Nucleus accumbens (tissue), 56 donors: ENCODE data around the gene PARVG.
A peak's percentile ranks its signal among the peaks of the same experiment; 100 is the strongest.

Experiments
- DNase-seq, 56 donors: peaks; one replicate each; lab custom pipeline; 2025; lab: John Stamatoyannopoulos, UW

PARVG gene

DNA sequence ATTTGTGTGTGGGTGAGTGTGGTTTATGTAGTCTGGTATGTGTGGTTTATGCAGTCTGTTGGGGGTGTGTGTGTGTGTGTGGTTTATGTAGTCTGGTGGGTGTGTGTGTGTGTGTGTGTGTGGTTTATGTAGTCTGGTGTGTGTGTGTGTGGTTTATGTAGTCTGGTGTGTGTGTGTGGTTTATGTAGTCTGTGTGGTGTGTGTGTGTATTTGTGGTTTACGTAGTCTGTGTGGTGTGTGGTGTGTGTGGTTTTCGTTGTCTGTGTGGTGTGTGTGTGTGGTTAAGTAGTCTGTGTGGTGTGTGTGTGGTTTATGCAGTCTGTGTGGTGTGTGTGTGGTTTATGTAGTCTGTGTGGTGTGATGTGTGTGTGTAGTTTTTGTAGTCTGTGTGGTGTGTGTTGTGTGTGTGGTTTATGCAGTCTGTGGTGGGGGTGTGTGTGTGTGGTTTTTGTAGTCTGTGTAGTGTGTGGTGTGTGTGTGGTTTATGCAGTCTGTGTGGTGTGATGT is 26.2 kb upstream of the PARVG start:
- no peak for DNase-seq

DNA sequence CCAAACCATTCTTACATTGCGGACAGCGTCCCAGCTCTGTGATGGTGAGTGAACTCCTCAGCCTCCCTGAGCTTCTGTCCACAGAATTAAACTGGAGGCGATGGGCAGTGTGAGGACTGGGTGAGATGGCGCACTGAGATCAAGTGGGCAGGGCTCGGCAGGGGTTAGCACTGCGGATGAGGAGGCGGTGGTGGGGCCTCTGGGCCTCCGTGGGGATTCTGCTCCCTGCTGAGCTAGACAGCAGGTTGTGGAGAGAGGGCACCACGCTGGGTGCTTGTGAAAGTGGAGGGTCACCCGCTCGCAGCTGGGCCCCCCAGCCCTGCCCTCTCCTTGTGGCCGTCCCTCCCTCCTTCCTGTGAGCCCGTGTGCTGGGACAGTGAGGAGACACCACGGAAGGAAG is 25.6 kb upstream of the PARVG start:
- DNase-seq: no peak

DNA sequence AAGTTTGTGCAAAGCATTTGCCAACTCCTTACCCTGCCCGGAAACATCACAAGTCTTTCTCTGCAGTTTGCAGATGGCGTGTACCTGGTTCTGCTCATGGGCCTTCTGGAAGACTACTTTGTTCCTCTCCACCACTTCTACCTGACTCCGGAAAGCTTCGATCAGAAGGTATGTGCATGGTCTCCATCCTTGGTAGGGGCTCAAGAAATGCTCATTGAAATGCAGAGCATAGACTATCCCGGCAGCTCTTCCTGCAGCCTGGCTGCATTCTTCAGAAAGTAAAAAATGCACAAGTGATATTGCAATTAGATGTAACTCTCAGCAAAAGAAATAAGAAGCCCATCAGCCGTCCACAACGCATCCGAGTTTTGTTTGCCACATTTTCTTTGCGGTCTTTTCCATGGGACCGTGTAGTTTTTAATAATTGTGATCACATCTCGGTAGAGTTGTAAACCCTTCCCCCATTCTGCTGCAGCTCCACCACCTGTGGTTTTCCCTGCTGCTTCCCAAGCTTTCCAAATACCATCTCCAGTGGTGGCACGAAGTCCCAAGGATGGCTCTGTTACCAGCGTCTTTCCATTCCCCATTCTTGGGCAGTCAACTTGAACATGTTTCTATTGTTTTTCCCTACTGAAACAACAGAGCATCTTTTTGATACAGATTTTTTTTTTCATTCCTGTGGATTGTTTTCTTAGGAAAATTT is 22.7 kb upstream of the PARVG start:
- no peak for DNase-seq

DNA sequence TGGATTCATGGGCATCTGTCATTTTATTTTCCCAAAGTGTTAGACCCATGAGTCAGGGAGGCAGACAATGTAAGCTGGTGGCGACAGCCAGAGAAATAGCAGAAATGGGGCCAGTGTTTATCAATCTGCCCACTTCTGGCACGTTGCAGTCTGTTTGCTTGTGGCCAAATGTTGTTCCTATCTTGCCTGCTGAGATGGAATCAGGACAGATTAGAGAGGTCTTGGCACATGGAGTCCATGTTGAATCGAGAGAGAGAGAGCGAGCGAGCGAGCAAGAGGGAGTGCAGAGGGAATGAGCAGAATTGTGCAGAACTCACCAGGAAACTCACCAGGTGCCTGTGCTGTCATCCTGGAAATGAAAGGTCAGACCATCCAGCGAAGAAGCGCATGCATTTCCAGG is 21.9 kb upstream of the PARVG start:
- no peak for DNase-seq

DNA sequence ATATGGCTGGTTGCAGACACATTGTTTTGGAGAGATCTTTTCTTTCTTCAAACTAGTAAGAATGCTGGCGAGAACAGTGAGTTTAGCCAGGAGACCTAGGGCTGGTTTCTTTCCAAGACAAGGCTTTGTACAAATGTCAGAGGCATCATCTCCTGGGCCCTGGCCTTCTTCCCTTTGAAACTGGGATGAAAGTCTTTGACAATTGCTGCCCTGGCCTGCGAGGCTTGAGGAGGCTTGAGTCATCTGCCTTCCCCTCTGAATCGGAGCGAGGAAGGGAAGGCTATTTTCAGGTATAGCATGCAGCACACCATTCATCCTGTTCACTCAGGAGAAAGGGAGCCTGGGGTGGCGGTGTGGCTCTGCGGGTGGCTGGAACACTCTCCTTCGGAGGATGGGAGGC is 21.5 kb upstream of the PARVG start:
- DNase-seq: peak in 1 of 56 donors; percentile 9

DNA sequence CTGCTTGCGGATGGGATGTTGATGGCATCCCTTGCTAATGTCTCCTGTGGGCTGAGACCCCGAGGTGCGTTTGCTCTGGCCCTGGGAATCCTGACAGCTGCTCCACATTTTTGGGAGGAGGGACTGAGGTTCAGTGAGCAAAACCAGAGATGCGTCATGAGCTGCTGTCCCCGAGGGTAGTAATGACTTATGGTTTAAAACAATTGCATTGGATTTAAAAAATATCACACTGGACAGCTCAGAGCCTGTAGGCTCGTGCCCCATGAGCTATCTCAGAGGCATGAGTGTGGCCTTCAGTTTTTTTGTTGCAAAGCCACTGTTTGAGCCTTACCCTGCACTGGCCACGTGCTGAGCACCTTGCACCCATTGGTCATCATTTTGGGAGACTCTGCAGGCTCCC is 20.9 kb upstream of the PARVG start:
- no peak for DNase-seq

DNA sequence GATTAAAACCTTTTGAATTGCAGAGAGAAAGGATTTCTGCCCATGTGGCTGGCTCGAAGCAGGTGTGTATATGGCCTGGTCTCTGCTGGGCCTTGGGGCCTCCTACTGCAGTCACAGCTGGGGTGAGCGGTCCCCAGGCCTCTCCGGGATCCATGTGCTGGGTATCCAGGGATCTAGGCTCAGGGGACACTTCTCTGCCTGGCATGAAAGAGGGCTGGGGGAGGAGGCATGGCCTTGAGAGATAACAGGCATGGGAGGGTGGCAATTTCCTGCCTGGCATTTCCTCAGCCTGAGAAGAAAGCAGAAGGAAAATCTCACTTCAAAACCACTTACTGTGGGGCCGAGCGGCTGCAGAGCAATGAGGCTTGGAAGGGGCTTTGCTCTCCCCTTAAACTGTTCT is 20.3 kb upstream of the PARVG start:
- DNase-seq: no peak

DNA sequence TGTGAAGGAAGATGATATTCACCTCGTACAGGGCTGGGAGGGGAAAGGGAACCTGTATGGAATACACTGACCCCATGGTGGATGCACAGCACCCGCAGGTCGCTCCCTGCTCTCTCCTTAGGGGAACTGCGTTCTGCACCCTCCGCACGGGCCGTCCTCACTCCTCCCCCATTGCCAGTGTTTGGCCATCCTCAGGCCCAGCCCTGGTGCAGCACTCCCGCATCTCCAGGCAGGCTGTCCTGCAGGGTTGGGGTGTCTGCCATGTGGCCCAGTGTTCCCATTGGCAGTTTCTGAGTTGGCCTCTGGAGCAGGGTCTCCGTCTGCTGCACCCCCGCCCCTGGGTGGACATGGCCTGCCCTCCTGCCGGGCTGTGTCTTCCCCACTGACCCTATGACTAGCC is 19.1 kb upstream of the PARVG start:
- no peak for DNase-seq

DNA sequence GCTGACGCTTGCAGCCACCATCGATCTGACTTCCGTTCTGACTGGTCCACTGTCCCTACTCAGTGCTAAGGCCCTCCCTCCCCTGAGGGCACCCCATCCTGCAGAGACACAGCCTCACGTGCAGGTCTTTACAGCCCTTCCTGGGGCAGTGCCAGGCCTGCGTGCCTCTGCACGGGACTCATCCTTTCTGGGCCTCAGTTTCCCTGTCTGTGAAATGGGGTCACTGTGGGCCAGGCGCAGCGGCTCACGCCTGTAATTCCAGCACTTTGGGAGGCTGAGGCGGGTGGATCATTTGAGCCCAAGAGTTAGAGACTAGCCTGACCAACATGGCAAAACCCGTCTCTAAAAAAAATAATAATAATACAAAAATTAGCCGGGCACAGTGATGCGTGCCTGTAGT is 17.8 kb upstream of the PARVG start:
- no peak for DNase-seq

DNA sequence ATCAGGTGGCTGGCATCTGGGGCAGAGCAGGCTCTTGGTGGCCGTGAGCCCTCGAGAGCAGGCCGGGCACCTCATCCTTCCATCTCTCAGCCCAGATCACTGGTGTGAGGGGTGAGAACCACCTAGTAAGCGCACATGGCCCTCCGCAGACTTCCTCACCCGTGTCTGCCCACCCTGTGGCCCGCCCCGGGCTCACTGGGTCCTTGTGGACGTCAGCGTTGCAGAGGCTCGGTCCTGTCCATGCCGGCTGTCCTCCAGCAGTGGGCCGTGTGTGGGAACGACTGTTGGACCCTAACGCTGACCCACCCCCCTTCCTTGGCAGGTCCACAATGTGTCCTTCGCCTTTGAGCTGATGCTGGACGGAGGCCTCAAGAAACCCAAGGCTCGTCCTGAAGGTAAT is 17.2 kb upstream of the PARVG start:
- no peak for DNase-seq

DNA sequence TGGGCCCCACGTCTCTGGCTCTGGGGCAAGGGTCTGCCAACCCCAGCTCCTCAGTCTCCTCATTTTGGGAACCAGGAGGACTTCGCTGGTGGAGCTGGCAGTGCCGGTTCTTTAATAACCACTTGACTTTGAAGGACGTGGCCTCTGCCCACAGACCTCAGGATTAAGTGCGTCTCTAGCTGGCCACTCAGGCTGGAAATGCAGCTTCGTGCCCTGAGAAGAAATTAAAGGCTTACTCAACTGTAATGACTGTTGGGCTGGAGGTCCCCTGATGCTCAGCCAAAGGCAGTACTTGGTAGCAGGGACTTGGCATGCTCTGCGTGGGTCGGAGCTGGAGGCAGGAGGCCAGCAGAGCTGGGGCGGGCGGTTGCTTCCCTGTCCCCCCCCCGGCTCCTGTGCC is 16.7 kb upstream of the PARVG start:
- DNase-seq: peak in 1 of 56 donors; percentile 22

DNA sequence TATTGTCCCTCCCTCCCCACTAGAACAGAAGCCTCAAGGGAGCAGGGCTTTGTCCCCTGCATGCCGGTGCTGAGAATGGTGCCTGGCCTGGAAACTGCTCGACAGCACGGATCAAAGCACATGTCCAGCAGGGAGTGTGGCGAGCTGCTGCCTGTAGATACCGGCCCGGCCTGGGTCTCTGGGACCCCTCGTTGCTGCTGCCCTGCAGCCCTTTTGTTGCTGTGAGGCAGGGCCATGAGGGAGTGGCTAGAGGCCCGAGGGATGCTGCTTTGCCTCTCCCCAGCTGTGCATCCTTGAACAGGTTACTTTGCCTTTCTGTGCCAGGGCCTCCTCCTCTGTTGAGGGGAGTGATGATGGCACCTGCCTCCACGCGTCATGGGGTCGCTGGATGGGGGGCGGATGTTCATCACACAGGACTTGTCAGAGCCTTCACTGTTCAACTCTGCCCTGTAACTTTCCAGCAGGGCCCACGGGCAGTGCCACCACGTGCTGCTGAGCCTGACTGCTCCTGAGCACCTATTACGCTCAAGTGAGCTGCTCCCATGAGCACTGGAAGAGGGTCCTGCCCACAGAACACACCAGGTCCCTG is 15.3 kb upstream of the PARVG start:
- DNase-seq: no peak

DNA sequence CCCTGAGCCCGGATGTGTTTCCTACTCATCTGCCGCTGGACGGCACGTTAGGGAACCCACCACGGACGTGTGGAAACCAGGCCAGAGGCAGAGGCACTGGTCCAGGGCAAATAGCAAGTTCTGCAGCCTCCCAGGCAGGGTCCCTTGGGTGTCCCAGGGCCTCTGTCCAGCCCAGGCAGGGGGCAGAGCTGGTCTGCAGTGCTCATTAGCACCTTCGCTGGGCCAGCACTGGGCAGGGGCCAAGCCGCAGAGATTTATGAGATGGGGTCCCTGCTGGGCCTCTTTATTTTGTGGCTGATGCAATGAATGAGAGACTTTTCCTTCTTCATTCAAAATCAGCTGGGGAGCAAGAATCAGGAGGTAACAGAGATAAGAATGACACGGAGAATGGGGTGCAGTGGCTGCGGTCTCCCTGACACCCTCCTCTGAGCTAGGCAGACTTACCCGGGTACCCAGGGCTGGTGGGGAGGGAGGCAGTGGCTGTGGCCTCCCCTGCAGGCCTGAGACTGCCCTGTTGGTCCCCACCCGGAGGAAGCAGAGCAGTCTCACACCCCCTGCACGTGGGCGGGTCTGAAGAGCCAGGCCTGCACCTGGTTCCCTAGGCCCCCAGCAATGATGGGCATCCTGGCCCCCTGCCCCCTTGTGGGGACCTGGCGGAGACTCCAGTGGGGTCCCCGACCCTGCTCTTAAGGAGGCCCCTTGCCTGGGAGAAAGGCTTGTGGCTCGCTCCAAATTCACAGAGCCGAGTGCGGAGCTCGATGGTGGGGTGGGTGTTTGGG is 14.0 kb upstream of the PARVG start:
- no peak for DNase-seq

DNA sequence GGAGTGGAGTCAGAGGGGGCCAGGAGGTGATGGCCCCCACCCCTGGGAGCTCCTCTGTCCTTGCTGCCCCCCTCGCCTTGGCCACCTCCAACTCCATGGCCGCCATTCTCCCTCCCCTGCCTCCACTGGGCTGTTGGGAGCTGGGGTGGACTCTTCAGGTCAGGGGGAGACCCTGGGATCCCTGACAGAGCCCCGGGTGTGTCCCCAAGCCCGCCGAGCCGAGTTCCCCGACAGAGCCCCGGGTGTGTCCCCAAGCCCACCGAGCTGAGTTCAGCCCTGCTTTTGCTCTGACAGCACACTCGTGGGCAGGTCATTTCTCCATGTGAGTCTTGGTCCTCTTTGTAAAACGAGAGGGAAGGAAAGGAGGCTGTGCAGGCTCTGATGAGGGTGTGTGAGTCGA is 13.2 kb upstream of the PARVG start:
- no peak for DNase-seq

DNA sequence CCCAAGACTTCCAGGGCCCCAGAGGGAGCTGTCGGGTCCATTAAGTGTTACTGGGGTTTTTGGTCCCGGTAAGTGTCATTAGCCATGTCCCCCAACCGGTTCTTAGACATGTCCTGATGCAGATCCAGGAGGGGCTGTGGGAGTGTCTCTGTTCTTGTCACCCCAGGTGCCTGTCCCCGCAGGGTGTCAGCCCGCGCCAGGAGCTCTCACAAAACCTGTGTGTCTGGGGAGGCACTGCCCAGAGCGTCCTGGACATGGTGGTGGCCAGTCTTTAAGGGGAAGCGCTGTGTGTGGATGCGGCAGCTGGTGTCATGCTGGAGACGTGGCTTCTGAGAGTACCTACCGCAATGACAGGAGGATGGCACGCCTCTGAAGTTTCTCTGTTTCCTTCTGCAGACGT is 12.5 kb upstream of the PARVG start:
- no peak for DNase-seq

DNA sequence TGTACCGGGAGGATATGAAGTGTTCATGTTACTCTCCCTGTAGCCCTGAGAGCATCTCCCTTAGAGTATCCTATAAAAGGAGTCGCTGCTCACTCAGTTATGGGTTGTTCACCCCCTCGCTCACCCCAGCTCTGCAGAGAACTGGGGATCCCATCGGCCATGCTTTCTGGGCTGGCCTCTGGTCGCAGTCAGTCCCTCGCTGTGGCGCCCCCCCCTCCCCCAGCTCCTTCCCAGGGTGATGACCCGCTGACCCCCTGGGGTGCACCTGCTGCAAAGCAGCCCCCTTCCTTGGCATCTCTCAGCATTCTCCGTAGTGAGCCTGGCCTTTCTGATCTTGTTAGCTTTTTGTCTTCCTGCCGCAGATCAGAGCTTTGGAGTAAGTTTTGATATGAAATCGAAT is 10.3 kb upstream of the PARVG start:
- no peak for DNase-seq

DNA sequence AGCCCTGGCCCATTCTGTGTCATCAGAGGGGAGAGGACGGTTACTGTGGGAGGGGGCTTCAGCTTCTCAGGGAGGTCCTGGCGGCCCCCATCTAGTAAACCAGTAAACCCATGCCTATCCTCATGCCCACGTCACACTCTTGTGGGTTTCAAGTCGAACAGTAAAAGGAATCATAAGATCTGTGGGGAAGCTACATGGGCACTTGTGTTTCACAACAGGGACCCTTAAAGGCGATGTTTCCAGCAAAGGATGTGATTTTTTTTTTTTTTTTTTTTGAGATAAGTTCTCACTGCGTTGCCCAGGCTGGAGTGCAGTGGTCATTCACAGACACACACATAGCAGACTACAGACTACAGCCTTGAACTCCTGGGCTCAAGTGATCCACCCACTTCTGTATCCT is 9.2 kb upstream of the PARVG start:
- no peak for DNase-seq

DNA sequence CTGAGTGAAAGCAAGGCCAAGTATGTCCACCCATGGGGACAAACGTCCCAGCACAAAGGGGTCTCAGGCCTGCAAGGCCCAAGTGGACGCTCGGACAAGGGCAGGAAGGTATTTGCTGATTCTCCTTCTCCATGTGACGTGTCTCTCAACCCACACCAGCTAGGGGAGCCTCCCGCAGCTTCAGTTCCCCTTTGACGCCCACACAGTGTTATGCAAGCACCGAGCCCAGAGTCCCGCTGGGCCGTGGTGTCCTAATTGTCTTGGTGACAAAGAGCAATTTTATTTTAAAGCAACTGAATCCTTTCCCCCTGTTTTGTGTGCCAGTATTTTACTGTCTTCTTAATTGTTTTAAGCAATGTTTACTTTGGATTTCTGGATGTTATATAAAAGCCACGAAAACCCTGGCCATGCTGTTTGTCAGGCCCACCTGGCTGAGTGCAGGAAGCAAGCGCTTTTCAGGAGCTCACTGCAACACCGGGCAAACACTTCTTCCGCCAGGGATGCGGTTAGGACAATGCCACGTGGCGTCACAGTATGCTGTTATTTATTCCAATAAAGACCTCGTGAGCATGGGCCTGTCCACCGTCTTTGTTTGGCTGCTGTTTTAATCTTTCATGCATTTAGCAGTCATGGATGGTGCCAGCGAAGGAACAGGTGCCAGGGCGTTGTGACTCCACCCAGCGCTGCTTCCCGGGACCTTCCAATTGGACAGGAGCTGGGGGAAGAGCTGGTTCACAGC is 8.2 kb upstream of the PARVG start:
- peak in 37 of 56 donors; percentile 2 to 68 (median 26) for DNase-seq

DNA sequence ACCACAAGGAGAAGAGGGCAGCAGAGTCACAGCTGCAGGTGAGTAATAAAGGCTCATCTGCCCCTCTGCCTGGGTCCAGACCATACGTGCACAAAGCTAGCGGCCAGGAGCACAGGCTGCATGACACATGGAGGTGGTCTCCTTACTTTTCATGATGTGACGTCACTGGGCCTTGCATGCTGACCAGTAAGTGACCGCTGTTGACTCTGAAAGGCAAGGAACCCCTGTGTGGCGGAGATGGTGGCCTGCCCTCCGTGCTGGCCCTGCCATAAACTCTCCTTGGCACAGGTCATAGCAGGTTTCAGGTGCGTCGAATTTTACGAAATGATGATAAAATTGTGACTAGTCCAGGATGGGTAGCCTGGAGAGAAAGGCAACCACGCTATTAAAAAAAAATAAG is 7.6 kb upstream of the PARVG start:
- no peak for DNase-seq

DNA sequence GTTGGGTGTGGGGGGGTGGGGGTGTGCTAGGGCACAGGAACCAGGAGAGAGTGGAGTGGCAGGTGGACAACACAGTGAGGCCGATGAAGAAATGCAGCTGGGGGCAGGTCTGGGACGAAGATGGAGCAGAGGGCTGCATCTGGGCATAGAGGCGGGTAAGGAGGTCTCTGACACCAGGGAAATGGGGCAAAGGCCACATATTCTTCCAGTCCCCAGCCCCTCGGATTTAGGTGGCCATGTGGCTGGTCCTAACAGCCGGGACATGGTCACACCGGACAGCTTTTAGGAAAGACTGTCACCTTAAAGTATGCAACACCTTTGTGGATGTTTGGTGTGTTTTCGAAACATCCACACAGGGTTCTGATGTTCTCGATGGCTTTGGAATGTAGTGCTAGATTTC is 5.0 kb upstream of the PARVG start:
- no peak for DNase-seq
